Stimulated activated CD4-positive, alpha-beta T cell treated with anti-CD3 and anti-CD28 coated beads, Interleukin-4, amount 100 ng/mL, for 4 hours (primary cell): ENCODE results near the gene TMEM239.
A peak's percentile ranks its signal among the peaks of the same experiment; 100 is the strongest.
"Not testable (repeated sequence)": the region's sequence is repeated elsewhere in the genome, so short reads cannot be mapped to it uniquely, and the experiment has no call there.

Experiments
- DNase-seq, 2 experiments: peaks; one replicate each; pipeline ENCODE4 v3.0.0-alpha.2; 2020

The TMEM239 gene

GRCh38 chr20:2822073-2822472, 5.9 kb downstream of the TMEM239 start:
- DNase-seq: no peak

DNA sequence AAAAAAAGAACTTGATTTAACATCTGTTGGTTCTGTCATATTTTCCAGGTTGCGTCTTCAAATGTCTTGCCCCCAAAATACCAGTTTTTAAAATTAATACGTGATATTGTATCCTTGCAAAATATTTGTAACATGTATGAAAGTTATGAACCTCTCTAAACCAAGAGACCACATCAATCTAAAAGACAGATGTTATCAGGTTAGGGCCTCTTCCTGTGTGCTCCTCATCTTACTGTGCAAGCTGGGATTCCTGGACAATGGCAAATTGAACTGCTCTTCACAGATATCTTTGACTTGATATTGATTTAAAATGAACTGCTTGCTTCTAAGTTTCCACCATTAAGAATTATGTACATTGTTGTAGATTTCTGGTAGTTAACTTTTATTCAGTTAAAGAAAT, 9.6 kb downstream of the TMEM239 start:
- DNase-seq: no peak

GRCh38 chr20:2826655-2827054, 10.5 kb downstream of the TMEM239 start:
- no peak for DNase-seq

- no peak for DNase-seq
Observed at GRCh38 chr20:2829376-2829775, 13.2 kb downstream of the TMEM239 start.

- not testable (repeated sequence) for DNase-seq
Observed at GRCh38 chr20:2831206-2831605, 15.0 kb downstream of the TMEM239 start.

DNA sequence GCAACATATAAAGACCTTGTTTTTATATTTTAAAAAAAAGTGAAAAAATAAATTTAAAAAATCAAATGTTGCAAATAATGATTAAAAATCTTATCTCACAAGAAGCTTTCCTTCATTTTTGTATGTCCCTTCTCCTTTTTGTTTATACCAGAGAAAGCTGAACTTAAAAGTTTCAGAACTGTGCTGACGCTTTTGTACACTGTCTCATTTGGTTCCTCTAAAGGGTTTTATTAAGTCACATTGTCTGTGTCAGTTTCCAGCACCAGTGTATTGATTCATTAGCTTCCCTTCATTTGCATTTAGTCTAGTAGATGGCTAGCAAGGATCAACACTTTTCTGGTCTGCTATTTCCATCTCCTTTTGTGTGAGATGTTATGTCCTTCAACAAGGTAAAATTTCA, 17.6 kb downstream of the TMEM239 start:
- no peak for DNase-seq

GRCh38 chr20:2834401-2835110, 18.4 kb downstream of the TMEM239 start:
- no peak for DNase-seq

- no peak for DNase-seq
Observed at GRCh38 chr20:2835331-2835796, 19.2 kb downstream of the TMEM239 start.

DNA sequence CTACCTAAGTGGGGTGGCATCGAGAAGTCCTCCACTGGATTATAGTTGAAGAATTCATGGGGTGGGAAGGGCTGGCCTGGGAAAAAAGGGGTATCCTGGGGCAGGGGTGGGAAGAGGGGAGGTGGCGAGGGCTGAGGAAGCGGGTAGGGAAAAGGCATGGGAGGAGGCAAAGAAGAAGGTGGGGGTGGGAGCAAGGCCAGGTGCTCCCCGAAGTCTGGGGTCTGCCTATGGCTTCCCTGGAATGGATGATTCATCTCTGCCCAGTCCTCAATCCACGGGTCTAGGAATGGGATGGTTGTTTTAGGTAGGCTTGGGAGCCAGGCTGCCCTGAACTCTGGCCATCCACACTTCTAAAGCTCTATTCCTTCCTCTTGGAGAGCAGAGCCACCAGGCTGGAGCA, 19.9 kb downstream of the TMEM239 start:
- no peak for DNase-seq

DNA sequence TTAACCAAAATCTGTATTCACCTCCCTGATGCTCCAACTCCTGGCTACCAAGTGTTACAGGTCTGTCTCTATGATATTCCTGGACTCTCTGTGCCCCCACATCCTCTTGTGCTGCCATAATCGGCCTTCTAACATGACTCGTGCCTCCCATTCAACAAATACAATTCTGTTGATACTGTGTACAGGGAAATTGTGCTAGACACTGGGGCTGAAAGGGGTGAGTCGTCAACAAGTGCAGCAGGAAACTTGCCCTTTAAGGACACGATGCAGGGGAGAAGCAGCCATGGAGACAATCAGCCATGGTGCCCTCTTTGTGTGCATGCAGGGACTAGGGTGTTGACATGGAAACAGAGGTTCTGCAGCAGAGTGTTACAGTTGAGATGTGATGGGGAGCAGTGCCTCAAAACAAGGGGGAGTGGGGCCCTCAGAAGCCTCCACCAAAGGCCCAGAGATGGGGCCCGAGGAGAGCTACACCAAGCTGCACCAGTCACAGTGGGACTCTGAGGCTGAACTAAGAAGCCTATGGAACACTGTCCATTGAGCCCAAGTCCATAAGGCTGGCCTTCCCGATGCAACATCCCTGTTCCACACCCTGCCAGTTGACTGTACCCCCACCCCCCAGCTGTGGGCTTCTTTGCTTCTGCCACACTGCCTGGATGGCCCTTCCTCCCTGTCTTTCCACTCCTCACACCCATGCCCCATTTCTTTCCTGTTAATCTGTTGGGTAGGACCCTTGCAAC, 21.2 kb downstream of the TMEM239 start:
- no peak for DNase-seq

DNA sequence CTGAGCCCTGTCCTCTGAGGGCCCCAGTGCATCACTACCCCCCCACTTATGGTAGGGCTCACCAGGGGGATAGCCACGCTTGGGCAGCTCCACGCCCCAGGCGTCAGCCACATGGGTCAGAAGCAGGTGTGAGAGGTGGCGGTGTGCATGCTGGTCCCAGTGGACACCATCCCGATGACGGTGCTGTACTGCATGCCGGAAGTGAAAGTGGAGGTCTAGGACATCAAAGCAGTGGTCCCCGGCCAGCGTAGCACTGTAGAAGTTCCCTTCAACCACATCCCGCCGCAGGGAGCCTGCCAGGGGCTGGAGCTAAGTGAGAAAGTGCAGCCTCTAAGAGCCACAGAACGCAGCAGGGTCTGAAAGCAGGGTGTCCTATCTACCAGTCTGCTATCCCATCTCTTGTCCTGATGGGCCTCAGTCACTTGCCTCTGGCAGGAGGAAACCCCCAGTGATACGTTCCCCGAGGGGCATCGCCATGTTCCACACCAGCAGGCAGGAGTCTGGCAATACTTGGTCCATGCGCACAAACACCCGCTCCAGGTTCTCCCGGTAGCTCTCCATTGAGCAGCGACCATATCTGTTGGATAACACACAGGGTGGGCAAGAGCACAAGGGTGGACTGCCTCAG, 22.1 kb downstream of the TMEM239 start:
- DNase-seq: no peak

- no peak for DNase-seq
Observed at GRCh38 chr20:2838847-2839671, 22.9 kb downstream of the TMEM239 start.

- DNase-seq: no peak
Observed at GRCh38 chr20:2839732-2840137, 23.6 kb downstream of the TMEM239 start.

DNA sequence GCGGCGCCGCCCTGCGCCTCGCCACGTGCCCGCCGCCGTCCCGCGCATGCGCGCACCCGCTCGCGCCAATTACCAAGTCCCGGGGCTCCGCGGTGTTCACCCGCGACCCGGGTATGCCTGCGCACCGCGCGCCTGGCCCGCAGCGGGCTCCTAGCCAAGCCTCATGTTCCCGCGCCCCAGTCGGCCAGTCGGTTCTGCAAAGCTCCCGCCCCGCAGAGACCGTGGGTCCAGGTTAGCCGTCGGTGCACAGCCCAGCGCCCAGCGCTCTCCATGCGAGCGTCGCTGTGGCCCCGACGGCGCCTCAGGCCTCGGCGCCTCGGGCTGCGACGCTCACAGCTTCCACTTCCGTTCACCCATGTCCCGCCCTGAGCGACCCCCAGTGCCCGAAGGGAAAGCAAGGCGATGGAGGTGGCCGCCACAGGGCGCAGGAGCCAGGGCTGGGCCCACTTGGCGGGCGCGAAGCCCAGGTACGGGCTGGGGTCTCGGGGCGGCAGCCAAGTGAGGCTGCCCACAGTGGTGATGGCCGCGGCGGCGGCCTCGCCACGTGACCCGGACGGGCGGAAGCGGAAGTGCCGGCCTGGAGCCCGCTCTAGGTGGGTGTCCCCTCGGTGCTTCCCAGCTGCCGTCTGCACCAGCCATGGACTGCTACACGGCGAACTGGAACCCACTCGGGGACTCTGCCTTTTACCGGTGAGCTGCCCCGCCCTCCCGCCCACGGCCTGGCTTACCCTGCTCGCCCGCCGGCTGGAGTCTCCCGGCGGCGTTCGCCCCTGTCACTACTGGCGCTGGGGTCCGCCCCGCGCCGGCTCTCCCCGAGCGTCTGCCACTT, 24.2 kb downstream of the TMEM239 start, which contains the start of the genes PCED1A and VPS16:
Gene PCED1A (minus strand): TSS at position 518 of the 829 bp plus-strand sequence. CDS start 743 bp downstream, outside the sequence.
Gene VPS16 (plus strand): TSS at position 608 of the 829 bp plus-strand sequence. CDS start 30 bp downstream, at position 638.
- peak; percentile 87 for DNase-seq

- peak in 1 of 2 experiments; percentile 28 for DNase-seq
Observed at GRCh38 chr20:2840967-2841531, 24.9 kb downstream of the TMEM239 start.

DNA sequence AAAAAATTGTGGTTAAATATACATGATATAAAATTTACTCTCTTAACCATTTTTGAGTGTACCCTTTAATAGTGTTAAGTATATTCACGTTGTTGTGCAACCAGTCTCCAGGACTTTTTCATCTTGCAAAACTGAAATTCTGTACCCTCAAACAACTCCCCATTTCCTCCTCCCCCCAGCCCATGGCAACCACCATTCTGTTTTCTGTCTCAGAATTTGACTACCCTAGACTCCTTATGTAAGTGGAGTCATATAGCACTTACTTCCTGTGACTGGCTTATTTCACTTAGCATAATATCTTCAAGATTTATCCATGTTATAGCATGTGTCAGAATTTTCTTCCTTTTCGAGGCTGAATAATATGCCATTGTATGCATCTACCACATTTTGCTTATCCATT, 29.4 kb downstream of the TMEM239 start:
- no peak for DNase-seq

GRCh38 chr20:2846698-2847097, 30.5 kb downstream of the TMEM239 start:
- DNase-seq: no peak

DNA sequence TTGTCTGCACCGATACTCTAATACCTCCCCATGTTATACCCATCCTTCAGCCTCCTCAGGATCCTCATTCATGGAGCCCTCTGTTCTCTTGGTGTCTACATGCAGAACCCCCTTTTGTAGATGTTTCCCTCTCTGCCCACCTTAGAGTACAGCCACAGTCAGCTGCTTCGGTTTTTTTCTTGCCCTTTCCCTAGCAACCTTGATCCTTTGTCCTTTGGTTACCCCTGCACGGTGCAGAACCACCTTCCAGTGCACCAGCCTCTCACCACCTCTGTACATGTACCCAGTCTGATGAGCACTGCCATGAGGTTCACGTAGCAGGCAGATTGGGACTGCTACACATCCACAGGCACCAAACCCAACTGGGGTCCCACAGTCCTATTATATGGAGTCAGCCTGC, 31.6 kb downstream of the TMEM239 start:
- DNase-seq: no peak

- no peak for DNase-seq
Observed at GRCh38 chr20:2849529-2849928, 33.4 kb downstream of the TMEM239 start.

GRCh38 chr20:2851086-2851485, 34.9 kb downstream of the TMEM239 start:
- no peak for DNase-seq

GRCh38 chr20:2858591-2858990, 42.4 kb downstream of the TMEM239 start:
- no peak for DNase-seq
